Measurements from ENCODE around the gene AGBL1.

DNA sequence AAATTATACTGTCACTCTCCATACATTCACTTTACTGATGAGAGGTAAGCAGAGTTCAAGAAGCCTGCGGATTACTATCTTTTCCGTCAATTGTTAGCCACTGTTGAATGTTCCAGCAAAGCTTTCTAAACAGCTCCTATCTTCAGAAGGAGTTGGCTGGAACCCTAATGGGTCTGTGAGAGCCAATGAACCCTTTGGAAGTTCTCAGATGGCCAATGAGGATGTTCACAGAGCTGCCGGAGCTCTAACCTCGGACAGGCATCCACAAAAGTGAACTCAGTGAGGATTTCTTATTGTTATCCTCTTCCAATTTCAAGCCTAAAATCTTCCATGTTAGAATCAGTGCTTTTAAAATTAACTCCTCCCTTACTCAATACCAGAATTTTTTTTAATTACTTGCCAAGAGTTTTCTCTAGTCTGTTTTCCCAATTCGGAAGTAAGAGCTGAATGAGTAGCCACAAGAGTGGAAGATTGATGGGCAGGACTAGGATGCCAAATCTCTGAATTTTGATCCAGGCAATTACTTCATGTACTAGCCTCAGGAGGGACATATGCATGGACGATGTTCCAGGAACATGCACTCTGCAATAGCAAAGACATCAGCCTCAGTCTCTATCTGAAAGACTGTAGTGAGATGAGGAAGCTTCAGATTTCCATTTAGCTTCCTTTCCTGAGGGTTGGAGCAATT lies 78.1 kb downstream of the AGBL1 start:
- TF ChIP-seq, protein P1, sequence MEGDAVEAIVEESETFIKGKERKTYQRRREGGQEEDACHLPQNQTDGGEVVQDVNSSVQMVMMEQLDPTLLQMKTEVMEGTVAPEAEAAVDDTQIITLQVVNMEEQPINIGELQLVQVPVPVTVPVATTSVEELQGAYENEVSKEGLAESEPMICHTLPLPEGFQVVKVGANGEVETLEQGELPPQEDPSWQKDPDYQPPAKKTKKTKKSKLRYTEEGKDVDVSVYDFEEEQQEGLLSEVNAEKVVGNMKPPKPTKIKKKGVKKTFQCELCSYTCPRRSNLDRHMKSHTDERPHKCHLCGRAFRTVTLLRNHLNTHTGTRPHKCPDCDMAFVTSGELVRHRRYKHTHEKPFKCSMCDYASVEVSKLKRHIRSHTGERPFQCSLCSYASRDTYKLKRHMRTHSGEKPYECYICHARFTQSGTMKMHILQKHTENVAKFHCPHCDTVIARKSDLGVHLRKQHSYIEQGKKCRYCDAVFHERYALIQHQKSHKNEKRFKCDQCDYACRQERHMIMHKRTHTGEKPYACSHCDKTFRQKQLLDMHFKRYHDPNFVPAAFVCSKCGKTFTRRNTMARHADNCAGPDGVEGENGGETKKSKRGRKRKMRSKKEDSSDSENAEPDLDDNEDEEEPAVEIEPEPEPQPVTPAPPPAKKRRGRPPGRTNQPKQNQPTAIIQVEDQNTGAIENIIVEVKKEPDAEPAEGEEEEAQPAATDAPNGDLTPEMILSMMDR (IDR thresholded peaks at IDR 0.05) = no peak
- TF ChIP-seq EP300 (IDR thresholded peaks at IDR 0.05) = no peak
